Activated T-cell treated with anti-CD3 and anti-CD28 coated beads, Interleukin-2, amount 50 U/mL, for 24 hours (primary cell): ENCODE results near the gene NCR1.
"Not testable (repeated sequence)": the region's sequence is repeated elsewhere in the genome, so short reads cannot be mapped to it uniquely, and the experiment has no call there.

Experiments used
- DNase-seq: peaks from one replicate; pipeline ENCODE4 v3.0.0-alpha.2; 2020
- H3K27ac Mint-ChIP-seq: 2 replicates; pipeline ENCODE4 v1.8.0; 2020; ENCODE audit warnings: mild to moderate bottlenecking, mixed read lengths
- H3K27me3 Mint-ChIP-seq: 2 replicates; pipeline ENCODE4 v1.8.0; 2020; ENCODE audit warnings: mixed read lengths
- H3K36me3 Mint-ChIP-seq: 2 replicates; pipeline ENCODE4 v1.8.0; 2020; ENCODE audit warnings: low read depth, mixed read lengths
- H3K4me1 Mint-ChIP-seq: 2 replicates; pipeline ENCODE4 v1.8.0; 2020; ENCODE audit warnings: low read depth, mixed read lengths
- H3K4me3 Mint-ChIP-seq: 2 replicates; pipeline ENCODE4 v1.8.0; 2020; ENCODE audit warnings: mild to moderate bottlenecking, moderate library complexity, mixed read lengths
- H3K9me3 Mint-ChIP-seq: 2 replicates; pipeline ENCODE4 v1.8.0; 2020; ENCODE audit warnings: mixed read lengths

Gene NCR1

GRCh38 chr19:54937926-54938325 lies 32.0 kb downstream of the NCR1 start:
- no peak overlapping the region for H3K4me3 Mint-ChIP-seq
- H3K27me3 Mint-ChIP-seq: peaks cover 24% of the 10 kb centered on the region
- H3K27ac Mint-ChIP-seq: no peak overlapping the region
- no peaks in the 10 kb centered on the region for H3K36me3 Mint-ChIP-seq
- H3K9me3 Mint-ChIP-seq: no peaks in the 10 kb centered on the region
- peaks cover 4% of the 10 kb centered on the region for H3K4me1 Mint-ChIP-seq
- DNase-seq: no peak

GRCh38 chr19:54938906-54939305 lies 33.0 kb downstream of the NCR1 start:
- no peak overlapping the region for H3K4me3 Mint-ChIP-seq
- H3K36me3 Mint-ChIP-seq: no peaks in the 10 kb centered on the region
- peaks cover 24% of the 10 kb centered on the region for H3K27me3 Mint-ChIP-seq
- no peak for DNase-seq
- H3K27ac Mint-ChIP-seq: no peak overlapping the region
- peaks cover 4% of the 10 kb centered on the region for H3K4me1 Mint-ChIP-seq
- H3K9me3 Mint-ChIP-seq: no peaks in the 10 kb centered on the region

GRCh38 chr19:54939538-54939937 lies 33.6 kb downstream of the NCR1 start:
- H3K4me1 Mint-ChIP-seq, H3K4me3 Mint-ChIP-seq, H3K9me3 Mint-ChIP-seq, H3K27ac Mint-ChIP-seq, DNase-seq, H3K36me3 Mint-ChIP-seq: not testable (repeated sequence)
- peaks cover 24% of the 10 kb centered on the region for H3K27me3 Mint-ChIP-seq

GRCh38 chr19:54943772-54944361 lies 37.9 kb downstream of the NCR1 start:
- not testable (repeated sequence) for H3K4me3 Mint-ChIP-seq, H3K27ac Mint-ChIP-seq, H3K9me3 Mint-ChIP-seq, DNase-seq, H3K36me3 Mint-ChIP-seq, H3K27me3 Mint-ChIP-seq, H3K4me1 Mint-ChIP-seq

- no peaks in the 10 kb centered on the region for H3K36me3 Mint-ChIP-seq
- H3K4me3 Mint-ChIP-seq: no peak within 1 kb of the TSS
- peaks cover 6% of the 10 kb centered on the region for H3K27me3 Mint-ChIP-seq
These were observed 41.4 kb downstream of the NCR1 start, which contains the start of gene NLRP7 for GRCh38 chr19:54947381-54947780. Gene NLRP7, minus strand, starts transcription at chr19:54947530.

GRCh38 chr19:54949412-54949811 lies 43.5 kb downstream of the NCR1 start:
- Mint-ChIP-seq H3K36me3 (no peaks in the 10 kb centered on the region), H3K27me3 (peaks cover 12% of the 10 kb centered on the region), H3K4me3 (no peak overlapping the region), H3K4me1 (no peaks in the 10 kb centered on the region), H3K27ac (no peak overlapping the region), H3K9me3 (no peaks in the 10 kb centered on the region)
- no peak for DNase-seq

More at GRCh38 chr19:54947381-54947780, 41.4 kb downstream of the NCR1 start, which contains the start of gene NLRP7:
- no peak within 1 kb of the TSS for H3K27ac Mint-ChIP-seq
- H3K9me3 Mint-ChIP-seq: no peaks in the 10 kb centered on the region
- no peaks in the 10 kb centered on the region for H3K4me1 Mint-ChIP-seq
- no peak for DNase-seq

GRCh38 chr19:54950580-54950979 lies 44.6 kb downstream of the NCR1 start:
- not testable (repeated sequence) for H3K4me3 Mint-ChIP-seq, H3K9me3 Mint-ChIP-seq, H3K4me1 Mint-ChIP-seq, H3K36me3 Mint-ChIP-seq, DNase-seq, H3K27ac Mint-ChIP-seq
- peaks cover 12% of the 10 kb centered on the region for H3K27me3 Mint-ChIP-seq

GRCh38 chr19:54952591-54953344 lies 46.8 kb downstream of the NCR1 start:
- peaks cover 12% of the 10 kb centered on the region for H3K27me3 Mint-ChIP-seq
- no peaks in the 10 kb centered on the region for H3K9me3 Mint-ChIP-seq
- no peaks in the 10 kb centered on the region for H3K4me1 Mint-ChIP-seq
- H3K36me3 Mint-ChIP-seq: no peaks in the 10 kb centered on the region
- H3K4me3 Mint-ChIP-seq: no peak overlapping the region
- no peak overlapping the region for H3K27ac Mint-ChIP-seq
- no peak for DNase-seq

GRCh38 chr19:54953345-54953713 lies 47.4 kb downstream of the NCR1 start:
- peaks cover 12% of the 10 kb centered on the region for H3K27me3 Mint-ChIP-seq

GRCh38 chr19:54955376-54955775 lies 49.4 kb downstream of the NCR1 start:
- DNase-seq: no peak
- Mint-ChIP-seq H3K4me1 (peaks cover 4% of the 10 kb centered on the region), H3K36me3 (no peaks in the 10 kb centered on the region), H3K9me3 (no peaks in the 10 kb centered on the region), H3K4me3 (no peak overlapping the region), H3K27me3 (peaks cover 18% of the 10 kb centered on the region), H3K27ac (no peak overlapping the region)

More at GRCh38 chr19:54953345-54953713, 47.4 kb downstream of the NCR1 start:
- DNase-seq, H3K27ac Mint-ChIP-seq, H3K4me3 Mint-ChIP-seq, H3K9me3 Mint-ChIP-seq, H3K4me1 Mint-ChIP-seq, H3K36me3 Mint-ChIP-seq: not testable (repeated sequence)

- DNase-seq: no peak
- Mint-ChIP-seq H3K27ac (no peak overlapping the region), H3K4me3 (no peak overlapping the region)
These were observed 53.9 kb downstream of the NCR1 start for GRCh38 chr19:54959840-54960239.

More at GRCh38 chr19:54959840-54960239, 53.9 kb downstream of the NCR1 start:
- Mint-ChIP-seq H3K36me3 (no peaks in the 10 kb centered on the region), H3K9me3 (no peaks in the 10 kb centered on the region), H3K27me3 (peaks cover 10% of the 10 kb centered on the region), H3K4me1 (peaks cover 4% of the 10 kb centered on the region)
